HG03095 (cell line): Measurements from ENCODE around the gene POLA1.

Experiments
- ATAC-seq: cut with Tn5 transposase; IDR thresholded peaks from one replicate; pipeline ENCODE4 v1.9.1; 2021; ENCODE audit warnings: moderate library complexity; ENCODE audit not compliant: unreplicated experiment

POLA1 gene

DNA sequence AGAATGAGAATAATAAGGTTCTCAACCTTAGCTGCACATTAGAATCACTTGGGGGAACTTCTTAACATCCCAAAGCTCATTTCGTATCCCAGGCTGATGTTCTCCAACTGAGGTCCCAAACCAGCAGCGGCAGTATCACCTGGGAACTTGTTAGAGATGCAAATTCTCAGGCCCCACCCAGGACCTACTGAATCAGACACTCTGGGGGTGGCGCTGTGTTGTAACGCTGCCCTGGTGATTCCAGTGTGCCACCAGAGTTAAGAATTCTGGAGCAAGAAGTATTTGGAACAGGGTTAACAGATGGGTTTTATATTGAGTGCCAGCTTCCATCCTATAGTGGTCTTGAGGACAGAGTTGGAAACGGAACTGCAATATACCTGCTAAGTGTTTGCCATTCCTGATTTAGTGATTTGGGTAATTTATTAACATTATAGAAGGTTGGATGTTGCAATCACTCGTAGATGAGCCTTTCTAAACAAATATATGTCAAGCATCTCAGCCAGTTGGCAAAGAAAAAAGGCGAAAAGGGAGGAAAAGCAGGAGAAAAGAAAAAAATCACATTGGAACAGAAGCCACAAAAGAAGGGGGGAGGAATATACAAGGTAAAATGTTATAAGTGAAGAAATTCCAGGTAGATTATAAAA is 181.0 kb downstream of the POLA1 start:
- ATAC-seq, result no peak

DNA sequence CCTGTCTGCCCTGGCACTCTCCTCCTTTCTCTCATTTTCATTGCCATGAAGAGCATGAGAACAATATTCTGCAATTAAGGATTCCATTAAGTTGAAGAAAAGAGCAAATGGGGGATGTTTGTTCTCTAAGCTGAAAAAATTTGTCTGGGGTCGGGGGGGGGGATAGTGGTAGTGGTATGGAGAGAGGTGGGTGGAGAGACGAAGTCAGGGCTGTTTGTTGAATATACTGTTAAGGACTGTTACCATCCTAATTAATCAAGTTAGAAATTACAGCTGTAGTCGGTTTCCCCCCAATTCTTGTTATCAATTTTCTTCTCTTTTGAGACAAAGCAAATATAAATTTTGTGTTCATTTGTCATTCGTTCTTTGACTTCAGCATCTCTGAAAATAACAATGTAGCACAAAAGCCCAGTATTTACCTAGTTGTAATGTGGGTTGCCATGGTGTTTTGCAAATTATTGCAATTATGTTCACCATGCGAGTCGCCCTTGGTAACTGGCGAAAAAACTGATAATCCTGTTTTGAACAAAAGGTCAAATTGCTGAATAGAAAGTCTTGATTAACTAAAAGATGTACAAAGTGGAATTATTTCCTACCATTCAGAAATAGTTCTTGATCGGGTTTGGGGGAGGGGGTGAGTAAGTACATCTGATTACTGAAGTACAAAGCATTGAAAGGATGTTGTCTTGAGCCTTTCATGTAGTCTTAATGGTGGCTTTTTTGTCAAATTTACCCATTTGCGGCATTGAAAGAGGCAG is 183.0 kb downstream of the POLA1 start:
- ATAC-seq, result no peak

DNA sequence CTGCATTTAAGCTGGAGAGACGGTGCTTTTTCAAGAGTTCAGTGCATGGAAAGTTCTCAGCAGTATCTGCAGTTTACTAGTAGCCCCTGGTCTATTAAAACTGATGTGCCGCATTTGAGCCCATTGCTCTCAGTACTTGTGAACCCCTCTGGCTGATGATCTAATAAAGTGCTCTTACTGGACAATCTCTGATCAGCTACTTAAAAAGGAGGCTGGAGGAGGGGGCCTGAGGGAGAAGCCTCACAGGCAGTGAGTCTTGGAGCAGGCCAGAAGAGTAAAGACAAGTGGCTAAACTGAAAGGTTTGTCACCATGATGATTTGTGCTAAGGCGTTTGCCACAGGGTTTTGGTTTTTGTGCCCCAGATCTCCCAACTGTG is 183.6 kb downstream of the POLA1 start:
- no peak for ATAC-seq

DNA sequence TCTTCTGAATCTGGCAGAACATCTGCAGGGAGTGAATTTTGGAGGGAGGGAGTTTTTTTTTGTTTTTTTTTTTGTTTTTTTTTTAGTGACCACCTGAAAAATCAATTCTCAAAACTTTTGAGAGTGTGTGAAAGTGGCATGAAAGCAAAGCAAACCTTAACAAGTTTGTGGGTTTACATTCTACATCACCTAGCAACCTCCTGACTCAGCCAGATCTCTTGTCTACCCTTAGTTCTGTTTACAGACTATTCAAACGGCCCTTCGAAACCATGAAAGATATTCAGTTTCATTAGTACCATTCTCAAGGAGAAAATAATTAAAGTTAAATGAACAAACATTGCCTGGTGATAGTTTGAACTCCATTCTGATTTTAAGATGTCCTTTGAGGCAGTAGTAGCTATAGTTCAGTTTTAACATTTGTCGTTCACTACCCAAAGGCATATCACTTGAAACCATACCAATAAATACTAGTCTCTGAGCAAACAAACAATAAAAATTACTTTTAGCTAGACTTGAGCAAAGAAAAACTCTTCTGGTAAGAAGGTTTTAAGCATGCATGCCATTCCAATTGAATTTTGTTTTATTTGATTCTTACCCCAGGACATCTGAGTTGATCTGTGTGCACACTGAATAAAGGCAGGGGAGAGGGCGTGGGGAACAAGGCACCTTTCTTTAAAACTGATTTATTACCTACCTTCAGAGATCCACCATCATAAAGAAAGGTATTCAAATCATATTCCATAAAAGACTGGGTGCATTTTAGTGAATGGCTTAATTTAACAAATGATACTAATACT is 184.3 kb downstream of the POLA1 start:
- ATAC-seq, result no peak

DNA sequence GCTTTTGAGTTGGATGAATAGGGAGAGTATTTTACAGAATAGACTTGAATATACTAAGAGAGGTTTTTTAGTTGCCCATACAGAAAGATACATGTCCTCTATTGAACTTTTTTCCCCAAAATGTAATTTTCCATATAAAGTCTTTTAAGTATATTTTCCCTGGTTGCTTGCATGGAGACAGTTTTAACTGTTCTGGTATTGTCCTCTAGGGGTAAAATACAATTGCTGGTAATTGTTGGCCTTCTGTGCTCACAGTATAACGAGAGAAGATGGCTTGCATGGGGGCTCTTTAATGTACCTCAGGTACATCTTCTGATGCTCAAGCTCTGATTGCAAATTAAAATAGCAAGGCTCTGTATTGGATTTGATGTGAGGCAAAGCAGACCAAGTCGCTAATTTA is 186.0 kb downstream of the POLA1 start:
- ATAC-seq, result no peak

DNA sequence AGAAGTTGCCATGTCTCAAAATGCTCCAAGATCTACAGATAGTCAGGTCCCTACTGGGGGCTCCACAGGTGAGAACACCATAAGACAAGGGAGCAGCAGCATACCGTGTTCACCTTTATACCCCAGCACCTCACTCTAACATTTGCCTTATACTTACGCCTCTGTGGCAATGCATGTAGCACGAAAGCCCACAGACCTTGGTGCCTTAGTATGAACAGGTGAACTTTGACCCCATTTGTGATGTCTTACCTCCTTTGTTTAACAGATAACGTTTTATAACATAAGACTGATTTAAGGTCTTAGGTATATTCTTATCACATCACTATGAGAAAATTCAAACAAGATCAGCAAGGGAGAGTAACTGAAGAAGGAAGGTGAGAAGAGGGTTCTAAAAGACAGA is 193.2 kb downstream of the POLA1 start:
- no peak for ATAC-seq

DNA sequence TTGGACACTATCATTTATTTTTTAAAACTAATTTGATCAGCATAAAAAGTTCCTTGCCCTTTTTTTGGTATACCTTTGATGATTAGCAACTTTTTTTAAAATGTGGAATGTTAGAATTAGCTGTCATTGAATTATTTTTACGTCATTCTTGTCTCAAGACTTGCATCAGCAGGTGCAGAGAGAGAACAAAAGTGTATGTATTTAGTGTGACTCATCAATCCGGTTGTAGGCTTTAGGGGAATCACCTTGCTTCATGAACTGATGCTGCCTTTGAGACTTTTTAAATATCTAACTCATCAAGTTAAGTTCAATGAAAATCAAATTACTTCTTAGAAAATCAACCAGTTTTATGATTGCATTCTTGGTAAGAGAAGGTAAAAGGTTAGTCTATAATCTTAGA is 197.0 kb downstream of the POLA1 start:
- ATAC-seq, result no peak

DNA sequence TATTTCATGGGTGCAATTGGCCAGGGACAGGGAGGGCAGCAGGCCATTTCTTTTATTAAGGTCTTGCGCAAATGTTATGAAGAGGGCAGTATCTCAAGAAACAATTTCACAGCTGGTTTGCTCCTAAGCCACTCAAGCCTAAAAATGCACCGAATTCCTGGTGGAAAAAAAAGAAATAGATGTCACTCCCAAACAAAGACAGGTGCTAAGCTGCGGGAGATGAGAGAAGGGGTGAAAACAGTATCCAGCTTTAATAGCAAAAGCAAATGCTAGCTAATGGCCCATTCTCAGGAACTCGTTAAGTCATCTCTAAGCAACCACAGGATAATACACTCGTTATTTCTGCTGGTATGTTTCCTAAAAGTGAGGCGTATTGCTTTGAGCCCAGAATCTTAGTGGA is 205.7 kb downstream of the POLA1 start:
- ATAC-seq, result no peak

DNA sequence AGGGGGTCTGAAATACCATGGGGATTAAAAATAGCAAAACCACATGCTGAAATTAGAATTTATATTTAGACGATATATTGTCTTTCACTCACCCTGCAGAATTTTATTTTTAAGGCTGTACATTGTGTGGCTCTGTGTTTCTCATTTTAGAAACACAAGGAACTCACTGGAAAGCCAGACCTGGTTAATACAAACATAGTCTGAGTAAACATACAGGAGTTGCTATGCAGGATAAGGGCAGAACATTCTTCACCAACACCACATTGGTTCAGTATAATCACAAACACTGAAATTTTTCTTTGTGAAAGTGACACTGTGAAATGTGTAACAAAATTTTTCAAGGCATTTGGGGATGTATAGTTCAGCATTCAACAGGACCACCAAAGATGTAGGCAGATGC is 206.5 kb downstream of the POLA1 start:
- no peak for ATAC-seq

DNA sequence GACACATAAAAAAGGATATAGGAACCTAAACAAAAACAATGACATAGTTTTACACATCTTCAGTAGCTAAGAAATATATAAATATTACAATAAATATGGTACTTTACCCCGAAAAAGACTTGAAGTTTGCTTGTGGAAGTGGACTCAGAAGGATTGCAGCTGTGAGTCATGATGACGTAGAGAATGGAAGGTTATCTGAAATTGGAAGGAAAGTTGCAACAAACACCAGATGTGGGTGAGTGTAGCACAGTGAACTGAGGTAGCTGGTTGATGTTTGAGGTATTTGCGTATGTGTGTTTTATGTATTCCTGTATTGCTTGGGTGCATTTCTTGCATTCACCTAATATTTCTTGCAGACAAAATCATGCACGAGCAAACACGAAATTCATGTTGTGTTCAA is 209.1 kb downstream of the POLA1 start:
- ATAC-seq, result no peak

DNA sequence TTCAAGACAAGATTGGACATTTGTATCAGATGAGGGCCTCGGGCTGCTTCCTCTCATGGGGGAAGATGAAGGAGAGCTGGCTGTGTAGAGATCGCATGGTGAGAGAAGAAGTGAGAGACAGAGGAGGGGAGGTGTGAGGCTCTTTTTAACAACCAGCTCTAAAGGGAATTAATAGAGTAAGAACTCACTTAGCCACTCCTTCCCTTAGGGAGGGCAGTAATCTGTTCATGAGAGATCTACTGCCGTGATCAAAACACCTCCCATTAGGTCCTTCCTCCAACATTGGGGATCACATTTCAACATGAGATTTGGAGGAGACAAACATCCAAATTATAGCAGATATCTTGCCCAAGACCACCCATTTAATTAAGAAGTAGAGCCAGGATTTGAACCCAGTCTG is 225.0 kb downstream of the POLA1 start:
- ATAC-seq, result no peak

DNA sequence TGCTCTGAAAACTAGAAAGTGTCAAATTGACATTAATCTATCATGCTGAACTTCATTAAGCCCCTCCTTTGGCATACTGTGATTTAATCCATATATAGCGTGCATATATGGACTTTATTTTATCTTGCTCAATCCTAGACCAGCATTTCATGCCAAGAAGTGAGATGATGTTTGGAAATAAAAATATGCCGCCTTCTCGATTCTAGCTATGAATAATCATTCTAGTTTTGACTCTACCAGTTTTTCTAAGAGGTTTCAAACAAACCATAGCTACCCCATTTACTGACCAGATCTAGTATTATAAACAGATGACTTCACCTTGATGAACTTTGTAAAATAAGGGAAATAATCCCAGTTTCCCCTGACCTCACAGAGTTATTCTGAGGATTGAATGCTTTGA is 227.1 kb downstream of the POLA1 start:
- peak; percentile 86 for ATAC-seq

DNA sequence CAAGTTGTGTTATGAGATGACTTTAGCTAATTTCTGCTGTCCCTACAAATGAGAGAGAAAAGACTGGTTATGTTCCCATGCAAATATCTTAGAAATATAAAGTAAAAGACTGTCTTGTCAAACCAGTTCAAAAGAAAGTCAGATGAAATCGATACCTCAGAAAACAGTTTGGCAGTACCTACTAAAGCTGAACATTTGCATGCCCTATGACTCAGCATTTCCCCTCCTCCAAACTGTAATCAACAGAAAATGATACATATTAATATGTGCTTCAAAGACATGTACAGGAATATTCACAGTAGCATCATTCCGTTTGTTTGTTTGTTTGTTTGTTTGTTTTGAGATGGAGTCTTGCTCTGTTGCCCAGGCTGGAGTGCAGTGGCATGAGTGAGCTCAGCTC is 231.7 kb downstream of the POLA1 start:
- ATAC-seq, result no peak

DNA sequence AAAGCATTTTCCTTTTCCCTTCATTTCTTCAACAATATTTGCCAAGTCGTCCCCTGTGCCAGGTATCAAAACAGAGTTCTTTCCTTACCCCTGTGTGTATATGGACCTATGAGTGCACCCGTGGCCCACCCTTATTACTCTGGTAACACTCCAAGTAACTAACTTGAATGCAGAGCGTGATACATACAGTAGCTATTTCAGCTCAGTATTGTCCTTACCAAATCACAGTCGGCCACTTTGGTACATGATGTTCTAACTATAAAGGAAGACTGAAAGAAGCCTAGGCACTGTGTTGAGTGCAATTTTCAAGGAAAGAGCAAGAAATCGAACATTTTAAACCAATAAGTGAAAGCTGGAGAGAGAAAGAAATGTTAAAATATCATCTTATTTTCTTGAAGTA is 233.7 kb downstream of the POLA1 start:
- no peak for ATAC-seq

DNA sequence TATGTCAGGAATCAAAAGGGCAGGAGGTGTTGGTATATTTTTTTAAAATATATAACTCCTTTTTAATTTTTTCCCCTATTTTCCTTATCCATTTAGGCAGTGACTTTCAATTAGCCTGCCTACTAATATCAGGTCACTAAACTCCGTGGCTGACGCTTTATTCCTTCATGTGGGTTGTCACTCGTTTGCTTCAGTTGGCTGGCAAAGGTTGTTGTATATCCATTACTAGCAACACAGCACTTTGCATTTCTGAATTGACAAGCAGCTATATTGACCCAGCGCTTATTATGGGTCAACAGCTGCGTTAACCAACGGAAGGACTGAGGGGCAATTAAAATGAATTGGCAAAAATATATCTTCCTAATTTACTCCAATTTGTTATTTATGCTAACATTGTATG is 234.4 kb downstream of the POLA1 start:
- ATAC-seq, result no peak

DNA sequence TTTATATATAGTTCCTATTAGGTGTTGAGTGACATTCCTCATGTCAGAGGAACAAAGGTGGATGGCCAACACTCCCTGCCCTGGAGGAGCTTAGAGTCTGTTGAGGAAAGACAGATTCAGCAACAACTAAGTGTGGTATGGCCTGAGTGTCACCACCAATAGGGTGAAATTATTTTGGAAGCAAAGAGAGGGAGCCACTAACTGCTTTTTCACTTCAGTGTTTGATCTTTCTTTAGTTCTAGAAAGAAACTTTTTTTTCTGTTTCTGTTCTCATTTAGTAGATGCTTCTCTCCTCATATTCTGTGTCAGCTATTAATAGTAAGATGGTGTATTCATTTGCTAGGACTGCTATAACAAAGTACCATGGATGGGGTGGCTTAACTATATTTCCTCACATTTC is 240.6 kb downstream of the POLA1 start:
- no peak for ATAC-seq

DNA sequence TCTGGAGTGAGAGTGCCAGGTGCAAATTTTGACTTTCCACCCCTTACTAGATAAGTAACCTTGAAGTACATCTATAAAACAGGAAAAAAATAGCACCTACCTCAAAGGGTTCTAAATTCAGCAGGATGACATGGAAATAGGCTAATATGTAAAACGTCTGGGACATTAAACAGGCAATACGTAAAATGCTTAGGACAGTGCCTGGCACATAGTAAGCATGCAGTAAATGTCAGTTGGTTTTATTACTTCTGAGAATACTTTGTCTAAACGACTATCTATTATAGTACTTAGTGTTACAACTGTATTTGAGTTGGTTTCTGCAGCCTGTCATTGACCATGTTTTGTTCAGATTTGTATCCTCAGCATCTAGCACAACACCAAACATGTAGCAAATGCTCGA is 251.3 kb downstream of the POLA1 start:
- ATAC-seq, result no peak

DNA sequence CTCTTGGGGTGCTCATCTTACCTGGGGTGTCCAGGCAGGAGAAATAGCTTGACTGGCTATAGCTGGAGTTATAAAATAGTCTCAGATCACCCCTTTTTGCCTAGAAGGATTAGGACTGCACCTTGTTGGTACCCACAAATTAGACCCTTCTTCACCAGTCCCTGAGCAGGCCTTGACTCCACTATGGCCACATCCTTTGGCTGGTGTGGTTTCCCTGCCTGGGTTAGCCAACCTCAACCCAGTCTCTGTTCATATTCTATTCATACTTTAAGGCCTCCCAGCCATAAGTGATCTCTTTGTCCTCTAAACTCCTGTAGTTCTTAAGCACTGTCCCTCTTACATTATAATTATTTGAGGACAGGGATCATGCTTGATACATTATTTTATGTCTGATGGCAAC is 252.7 kb downstream of the POLA1 start:
- ATAC-seq, result no peak

DNA sequence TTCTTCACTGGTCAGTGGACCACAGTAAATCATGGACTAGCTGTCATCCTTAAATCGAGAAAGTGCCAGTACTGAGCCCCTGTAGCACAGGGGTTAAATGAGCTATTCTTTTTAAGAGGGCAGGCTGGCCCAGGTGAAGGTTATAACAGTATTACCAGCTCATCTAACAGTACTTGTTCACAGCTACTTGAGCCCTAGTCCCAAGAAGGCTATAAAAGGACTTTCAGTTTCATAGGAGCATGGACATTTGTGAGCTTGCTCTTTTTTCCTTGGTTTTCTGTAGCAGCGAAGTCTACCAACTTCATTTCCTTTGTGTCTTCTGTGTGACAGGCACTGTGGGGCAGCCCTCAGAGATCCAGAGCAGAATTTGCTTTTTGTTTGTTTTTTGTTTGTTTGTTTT is 261.0 kb downstream of the POLA1 start:
- ATAC-seq, result no peak

DNA sequence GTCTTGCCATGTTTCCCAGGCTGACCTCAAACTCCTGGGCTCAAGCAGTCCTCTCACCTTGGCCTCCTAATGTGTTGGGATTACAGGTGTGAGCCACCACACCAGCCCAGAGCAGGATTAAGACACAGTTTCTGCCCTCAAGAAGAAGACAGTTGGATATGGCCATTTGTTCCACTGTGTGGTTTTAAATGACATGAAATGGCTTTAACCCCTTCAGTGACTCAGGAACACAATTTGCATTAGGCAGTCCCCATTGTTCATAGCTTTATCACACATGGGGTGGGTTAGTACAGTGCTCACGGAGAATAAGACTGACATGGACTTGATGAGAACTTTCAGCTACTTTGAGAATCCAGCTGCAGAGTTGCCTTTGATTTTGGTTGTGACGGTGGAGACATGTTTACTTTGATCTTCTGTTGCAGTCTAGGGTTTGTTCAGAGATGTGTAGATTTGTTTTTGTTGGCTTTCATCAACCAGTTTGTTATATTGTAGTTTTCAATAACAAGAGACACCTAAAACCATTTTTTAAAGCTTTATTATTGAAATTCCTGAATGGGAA is 261.7 kb downstream of the POLA1 start:
- ATAC-seq, result no peak

DNA sequence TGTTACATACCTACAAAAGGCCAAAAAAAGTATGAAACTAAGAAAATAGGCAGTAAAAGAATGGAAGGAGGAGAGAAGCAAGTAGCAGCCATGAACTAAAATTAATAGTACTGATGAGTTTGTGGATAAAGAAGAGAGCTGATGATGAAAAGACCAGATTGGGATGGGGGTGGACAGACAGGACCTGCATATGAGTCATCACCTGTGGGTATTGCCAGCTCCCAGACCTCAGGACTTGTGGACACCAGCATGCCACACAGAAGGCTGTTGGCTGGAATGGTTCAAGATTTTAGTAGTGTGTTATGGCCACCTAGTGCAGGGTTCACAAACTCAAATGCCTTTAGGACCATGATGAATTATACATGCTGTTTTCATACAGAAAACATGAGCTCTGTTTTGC is 263.1 kb downstream of the POLA1 start:
- ATAC-seq, result no peak

DNA sequence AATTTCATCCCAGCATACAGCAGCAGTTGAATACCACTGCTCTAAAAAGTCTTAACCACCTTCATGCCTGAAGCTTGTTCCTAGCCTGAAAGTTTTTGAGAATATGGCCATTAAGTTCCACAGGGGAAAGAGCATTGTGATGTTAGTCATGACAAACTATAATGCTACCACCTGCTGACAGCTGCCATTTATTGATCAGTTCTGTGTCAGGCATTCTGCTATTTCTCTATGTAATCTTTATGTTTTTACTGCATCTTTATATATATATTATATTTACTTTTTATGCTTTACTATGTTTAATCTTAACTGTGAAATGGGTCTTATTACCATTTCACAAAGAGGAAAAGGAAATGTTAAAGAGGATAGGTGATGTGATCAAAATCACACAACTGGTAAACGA is 268.1 kb downstream of the POLA1 start:
- ATAC-seq, result no peak
